Germinal center (tissue), 1 donor: ENCODE data around the gene GSTM4.
A peak's percentile ranks its signal among the peaks of the same experiment; 100 is the strongest.

Experiments
- DNase-seq: peaks from one replicate; pipeline ENCODE4 v3.0.0; 2012; ENCODE audit warnings: mixed read lengths, low spot score

GSTM4 gene

GRCh38 chr1:109625176-109625575 lies 30.7 kb upstream of the GSTM4 start:
- no peak for DNase-seq

- DNase-seq, result no peak
These were observed 30.0 kb upstream of the GSTM4 start for GRCh38 chr1:109625601-109626560.

- no peak for DNase-seq
These were observed 29.1 kb upstream of the GSTM4 start for GRCh38 chr1:109626682-109627408.

- DNase-seq, result no peak
These were observed 28.1 kb upstream of the GSTM4 start for GRCh38 chr1:109627692-109628399.

- no peak for DNase-seq
These were observed 27.2 kb upstream of the GSTM4 start for GRCh38 chr1:109628540-109629321.

- DNase-seq, result no peak
These were observed 26.4 kb upstream of the GSTM4 start for GRCh38 chr1:109629372-109630030.

GRCh38 chr1:109630081-109630897 lies 25.6 kb upstream of the GSTM4 start:
- DNase-seq, result peak; percentile 50

- DNase-seq, result no peak
These were observed 24.9 kb upstream of the GSTM4 start for GRCh38 chr1:109630898-109631512.

- no peak for DNase-seq
These were observed 24.1 kb upstream of the GSTM4 start for GRCh38 chr1:109631513-109632505.

- DNase-seq, result no peak
These were observed 23.1 kb upstream of the GSTM4 start for GRCh38 chr1:109632671-109633346.

GRCh38 chr1:109634292-109634691 lies 21.6 kb upstream of the GSTM4 start:
- DNase-seq, result no peak

GRCh38 chr1:109634771-109635750 lies 20.8 kb upstream of the GSTM4 start:
- no peak for DNase-seq

GRCh38 chr1:109635862-109636200 lies 20.1 kb upstream of the GSTM4 start:
- DNase-seq, result no peak

- no peak for DNase-seq
These were observed 19.5 kb upstream of the GSTM4 start for GRCh38 chr1:109636201-109636952.

- no peak for DNase-seq
These were observed 18.5 kb upstream of the GSTM4 start for GRCh38 chr1:109637446-109637845.
